ENCODE data around the gene CLEC10A. TPM values are rescaled to one million over a fixed set of nuclear protein-coding genes. Genes with fewer than 3 reads are reported as not detected.

Gene CLEC10A
- total and polyA plus RNA-seq, 10 of the 15 experiments (the other 5 are each of a cell fraction or from before 2014, with no cell fraction given) = not detected

GRCh38 chr17:7063518-7064094 lies 16.4 kb downstream of the CLEC10A start:
- intact Hi-C loops (cut with micrococcal nuclease; ENCODE audit: unreplicated experiment) (no loop called here), in situ Hi-C loops (cut with MboI) (no loop called here)
- H3K4me3 ChIP-seq = no peak overlapping the region
- ATAC-seq = no peak
- no TSS peak for BruUV-seq (replicated peaks)
- H3K27ac ChIP-seq (ENCODE audit: control insufficient read depth, insufficient read depth) = no peak overlapping the region
- no peaks in the 10 kb centered on the region for H3K27me3 ChIP-seq (replicated peaks in 1 of 2; ENCODE audit: control insufficient read depth in 2 of 2, insufficient read depth in 2 of 2, low read length in 1 of 2)
- WGBS (ENCODE audit: insufficient coverage, insufficient replicate concordance, low lambda C conversion rate, missing lambda C conversion rate) = 18% methylated on average over 6 of the region's 6 CpGs
- POLR2A ChIA-PET = interaction anchor here (0.5 kb wide), 1 partner anchor 125 kb away, joined by 4 read pairs; no protein-coding TSS in a partner anchor
- H3K79me2 ChIP-seq (ENCODE audit: control insufficient read depth, insufficient read depth, low read length) = no peaks in the 10 kb centered on the region
- H3K9ac ChIP-seq (ENCODE audit: control insufficient read depth, insufficient read depth, low read length) = no peak overlapping the region
- no peaks in the 10 kb centered on the region for H4K20me1 ChIP-seq (ENCODE audit: control insufficient read depth, insufficient read depth)
- FAIRE-seq = no peak
- TF ChIP-seq BCLAF1 (IDR thresholded peaks at IDR 0.05) = no peak
- TF ChIP-seq TARDBP (IDR thresholded peaks at IDR 0.05; ENCODE audit: borderline replicate concordance) = no peak
- no peaks in the 10 kb centered on the region for H3K4me1 ChIP-seq (ENCODE audit: control insufficient read depth, insufficient read depth, low read length)
- CTCF ChIA-PET = interaction anchor here (0.6 to 2.5 kb wide), 3 partner anchors 11 to 99 kb away, joined by 3 to 9 read pairs (median 4); no protein-coding TSS in a partner anchor
- RAD21 ChIA-PET (ENCODE audit: unreplicated experiment) = no interaction called here
- SMC1A ChIA-PET (ENCODE audit: uncharacterized antibody, unreplicated experiment) = interaction anchor here (0.8 to 1.3 kb wide), 3 partner anchors 18 to 73 kb away, joined by 3 to 4 read pairs (median 3); no protein-coding TSS in a partner anchor
- no peaks in the 10 kb centered on the region; the same call in 2 of the 3 replicates for H3K9me3 ChIP-seq (replicated peaks; ENCODE audit: control insufficient read depth, insufficient read depth, low read length)
- no peak overlapping the region for H2AFZ ChIP-seq (ENCODE audit: control insufficient read depth, low read depth, low read length)
- no peak for DNase-seq (ENCODE audit: low read depth, low spot score)
- no peaks in the 10 kb centered on the region for H3K36me3 ChIP-seq (ENCODE audit: control insufficient read depth in 2 of 2, insufficient read depth in 2 of 2, low read length in 1 of 2)
- no peak overlapping the region for H3K4me2 ChIP-seq (ENCODE audit: control insufficient read depth, insufficient read depth)
